SK-N-SH (cell line): ENCODE results near the gene SLC27A3. TPM values are rescaled to one million over a fixed set of nuclear protein-coding genes. Genes with fewer than 3 reads are reported as not detected.
A peak's percentile ranks its signal among the peaks of the same experiment; 100 is the strongest.

Experiments
- CTCF ChIA-PET: fragments of 300-600, 350-600 bp; formaldehyde crosslinking; extraction: SDS; loops from one replicate; lab custom pipeline; 2021; lab: Yijun Ruan, JAX
- POLR2A ChIA-PET: fragments of 350-600 bp; sonication (Branson Sonifier 250); formaldehyde crosslinking; extraction: SDS; loops from one replicate; lab custom pipeline; 2020; ENCODE audit warnings: antibody characterized with exemption, inconsistent platforms; lab: Yijun Ruan, JAX
- DNase-seq: peaks from one replicate; pipeline ENCODE4 v3.0.0; 2012
- H2AFZ ChIP-seq: fragments of 200-600 bp; sonication (generic); 2 replicates; pipeline ENCODE4 v1.8.1; 2016; ENCODE audit warnings: antibody characterized with exemption, mild to moderate bottlenecking, low read depth
- H3F3A ChIP-seq: fragments of 200-600 bp; sonication (generic); replicated peaks from 2 replicates; pipeline ENCODE3; 2016; ENCODE audit warnings: antibody characterized with exemption, mild to moderate bottlenecking; ENCODE audit not compliant: insufficient read depth
- H3K27ac ChIP-seq, 2 experiments: fragments of 200-500 bp in 1 of 2; fragments of 200-600 bp in 1 of 2; sonication (Bioruptor generic) in 1 of 2; sonication (generic), shearing (Covaris generic) in 1 of 2; 2 replicates each; pipeline versions ENCODE4 v1.5.1 to v1.6.1; 2014 to 2016; ENCODE audit warnings: low read depth in 2 of 2, inconsistent platforms in 1 of 2, low read length in 1 of 2, mild to moderate bottlenecking in 1 of 2, mixed read lengths in 1 of 2
- H3K27me3 ChIP-seq: fragments of 200-600 bp; sonication (generic), shearing (Covaris generic); 2 replicates; pipeline ENCODE4 v1.6.1; 2016; ENCODE audit warnings: mixed run types; ENCODE audit not compliant: insufficient read depth
- H3K36me3 ChIP-seq, 2 experiments: fragments of 200-500 bp in 1 of 2; fragments of 200-600 bp in 1 of 2; sonication (Bioruptor generic) in 1 of 2; sonication (generic) in 1 of 2; replicated peaks in 1 of 2; 2 replicates each; pipeline versions ENCODE3 to v1.5.1; 2014 to 2016; ENCODE audit warnings: low read length in 1 of 2, mild to moderate bottlenecking in 1 of 2; ENCODE audit not compliant: insufficient read depth in 2 of 2, control insufficient read depth in 1 of 2
- H3K4me1 ChIP-seq, 2 experiments: fragments of 200-500 bp in 1 of 2; fragments of 200-600 bp in 1 of 2; sonication (Bioruptor generic) in 1 of 2; sonication (generic), shearing (Covaris generic) in 1 of 2; 2 replicates each; pipeline versions ENCODE4 v1.5.1 to v1.6.1; 2014 to 2016; ENCODE audit warnings: low read depth in 1 of 2, low read length in 1 of 2, mixed run types in 1 of 2; ENCODE audit not compliant: insufficient read depth in 2 of 2, control insufficient read depth in 1 of 2
- H3K4me2 ChIP-seq: fragments of 200-600 bp; sonication (generic), shearing (Covaris generic); 2 replicates; pipeline ENCODE4 v1.6.1; 2017; ENCODE audit warnings: mixed run types
- H3K4me3 ChIP-seq, 2 experiments: fragments of 200-500 bp in 1 of 2; fragments of 200-600 bp in 1 of 2; sonication (Bioruptor generic) in 1 of 2; sonication (generic), shearing (Covaris generic) in 1 of 2; 2 replicates each; pipeline versions ENCODE4 v1.5.1 to v1.8.1; 2014 to 2016; ENCODE audit warnings: low read depth in 2 of 2, inconsistent platforms in 1 of 2, low read length in 1 of 2, mild to moderate bottlenecking in 1 of 2, mixed read lengths in 1 of 2, moderate library complexity in 1 of 2
- H3K79me2 ChIP-seq: fragments of 200-600 bp; sonication (generic); 2 replicates; pipeline ENCODE4 v1.8.1; 2017; ENCODE audit warnings: mild to moderate bottlenecking; ENCODE audit not compliant: insufficient read depth
- H3K9ac ChIP-seq: fragments of 200-600 bp; sonication (generic); 2 replicates; pipeline ENCODE4 v1.6.1; 2017; ENCODE audit warnings: mixed run types
- H3K9me2 ChIP-seq: fragments of 200-600 bp; sonication (generic); 2 replicates; pipeline ENCODE4 v1.6.1; 2017; ENCODE audit warnings: mixed run types
- H3K9me3 ChIP-seq: fragments of 200-600 bp; sonication (generic); 2 replicates; pipeline ENCODE4 v1.6.1; 2017; ENCODE audit warnings: mixed run types, mild to moderate bottlenecking, moderate library complexity
- H4K20me1 ChIP-seq: fragments of 200-600 bp; sonication (generic); 2 replicates; pipeline ENCODE4 v1.6.1; 2017; ENCODE audit warnings: mild to moderate bottlenecking, mixed run types; ENCODE audit not compliant: insufficient read depth
- CHD2 ChIP-seq: fragments of 150-350 bp; IDR thresholded peaks from 2 replicates; pipeline ENCODE4 v1.6.1; 2018; ENCODE audit warnings: low read length; ENCODE audit not compliant: partially characterized antibody
- EP300 ChIP-seq, 2 experiments: IDR thresholded peaks; 2 replicates each; pipeline versions ENCODE4 v1.4.0 to v1.6.1; 2012; ENCODE audit warnings: borderline replicate concordance in 1 of 2, low read depth in 1 of 2, low read length in 1 of 2
- FOXJ3 ChIP-seq: sonication (generic); formaldehyde crosslinking; IDR thresholded peaks from 2 replicates; pipeline ENCODE4 v1.5.1; 2020; ENCODE audit warnings: mild to moderate bottlenecking, missing genetic modification reagents
- GABPA ChIP-seq: IDR thresholded peaks from 2 replicates; pipeline ENCODE4 v1.4.0; 2012; ENCODE audit warnings: low read depth, mild to moderate bottlenecking
- JUND ChIP-seq: IDR thresholded peaks from 2 replicates; pipeline ENCODE4 v1.4.0; 2012
- MXI1 ChIP-seq: IDR thresholded peaks from 2 replicates; pipeline ENCODE4 v1.6.1; 2012; ENCODE audit warnings: mild to moderate bottlenecking, low read depth, low read length, improper control_type of control experiment
- NRF1 ChIP-seq: IDR thresholded peaks from 2 replicates; pipeline ENCODE4 v1.6.1; 2012; ENCODE audit warnings: low read depth, mild to moderate bottlenecking, low read length
- RAD21 ChIP-seq: IDR thresholded peaks from 2 replicates; pipeline ENCODE4 v1.6.1; 2012; ENCODE audit warnings: mild to moderate bottlenecking, low read length
- RFX5 ChIP-seq: IDR thresholded peaks from 2 replicates; pipeline ENCODE4 v1.6.1; 2012; ENCODE audit warnings: mild to moderate bottlenecking, improper control_type of control experiment, low read length
- RXRA ChIP-seq: IDR thresholded peaks from 2 replicates; pipeline ENCODE4 v1.4.0; 2012; ENCODE audit warnings: low read depth, mild to moderate bottlenecking, borderline replicate concordance
- SIN3A ChIP-seq: IDR thresholded peaks from 2 replicates; pipeline ENCODE4 v1.6.1; 2012; ENCODE audit warnings: low read depth, mild to moderate bottlenecking, low read length, moderate library complexity, borderline replicate concordance
- SMC3 ChIP-seq: IDR thresholded peaks from 2 replicates; pipeline ENCODE4 v1.6.1; 2012; ENCODE audit warnings: low read depth, low read length, improper control_type of control experiment
- TAF1 ChIP-seq: IDR thresholded peaks from 2 replicates; pipeline ENCODE4 v1.6.1; 2012; ENCODE audit warnings: low read depth, mild to moderate bottlenecking, low read length, moderate library complexity, borderline replicate concordance
- WGBS: methylation state at CpG from one replicate; pipeline ENCODE4 v1.1.6; 2017; ENCODE audit warnings: low lambda C conversion rate; 5-methylcytosine and 5-hydroxymethylcytosine counted together
- polyA plus RNA-seq, 3 experiments: library from polyadenylated mRNA; depleted of rRNA; stranded (reverse); fragments of >200 nt; gene quantifications; 2 replicates each; pipeline ENCODE4 v1.2.3, GENCODE V29; 2012
- TF ChIP-seq, protein P1 (sequence below): IDR thresholded peaks from 2 replicates; pipeline ENCODE4; 2012
- TF ChIP-seq, protein P2 (sequence below): fragments of 150-350 bp; IDR thresholded peaks from 2 replicates; pipeline ENCODE4 v1.6.1; 2016; ENCODE audit warnings: mild to moderate bottlenecking, low read depth, low read length
- TF ChIP-seq, protein P3 (sequence below): IDR thresholded peaks from 2 replicates; pipeline ENCODE4 v1.4.0; 2012; ENCODE audit warnings: low read depth
- TF ChIP-seq, protein P4 (sequence below): fragments of 150-350 bp; IDR thresholded peaks from 2 replicates; pipeline ENCODE4 v1.6.1; 2017; ENCODE audit warnings: antibody characterized with exemption, low read length, low read depth, borderline replicate concordance
- TF ChIP-seq, protein P5 (sequence below): fragments of 200-600 bp; sonication (generic); IDR thresholded peaks from 2 replicates; pipeline ENCODE4 v1.6.1; 2017; ENCODE audit warnings: antibody characterized with exemption, mild to moderate bottlenecking, moderate library complexity

SLC27A3 gene
- polyA plus RNA-seq, 1 of the 3 experiments (the other 2 are of a cell fraction) = 9.0 TPM

DNA sequence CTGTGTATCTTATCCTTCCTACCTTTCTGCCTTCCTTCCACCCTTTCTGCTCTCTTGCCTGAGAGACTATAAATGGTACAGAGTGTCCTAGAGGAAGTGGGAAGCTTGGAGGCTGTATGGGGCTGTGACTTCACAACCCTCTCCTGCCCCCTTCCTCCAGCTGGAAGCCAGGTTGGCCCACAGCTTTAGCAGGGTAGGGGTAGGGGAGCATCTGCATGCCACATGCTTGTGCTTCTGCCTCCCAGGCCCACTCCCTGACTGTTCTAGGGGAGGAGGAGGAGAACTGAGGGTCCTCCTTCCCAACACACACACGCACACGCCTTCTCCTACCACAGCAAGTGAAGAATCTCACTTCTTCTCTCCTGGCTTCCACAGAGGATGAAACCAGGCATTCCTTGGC is 3.9 kb upstream of the SLC27A3 start:
- Histone ChIP-seq H3K4me3 (no peak overlapping the region), H3K27ac (no peak overlapping the region), H3K9ac (no peak overlapping the region), H3K9me2 (no peaks in the 10 kb centered on the region), H3K4me2 (no peak overlapping the region), H4K20me1 (no peaks in the 10 kb centered on the region), H2AFZ (no peak overlapping the region), H3K36me3 (peaks cover 4 to 66% of the 10 kb centered on the region in 2 experiments), H3F3A (peaks cover 8% of the 10 kb centered on the region), H3K27me3 (no peaks in the 10 kb centered on the region), H3K79me2 (no peaks in the 10 kb centered on the region), H3K9me3 (no peaks in the 10 kb centered on the region), H3K4me1 (peaks cover 0 to 9% of the 10 kb centered on the region in 2 experiments; a peak in 1 of 4 replicates)
- POLR2A ChIA-PET = no interaction called here
- DNase-seq = no peak
- WGBS = 92% methylated on average over 2 of the region's 2 CpGs
- CTCF ChIA-PET = interaction anchor here (0.6 to 6.8 kb wide), 13 partner anchors 10 to 260 kb away, joined by 3 to 60 read pairs (median 3); partner anchors contain the start of genes NPR1 and RAB13
- TF ChIP-seq, protein P1, sequence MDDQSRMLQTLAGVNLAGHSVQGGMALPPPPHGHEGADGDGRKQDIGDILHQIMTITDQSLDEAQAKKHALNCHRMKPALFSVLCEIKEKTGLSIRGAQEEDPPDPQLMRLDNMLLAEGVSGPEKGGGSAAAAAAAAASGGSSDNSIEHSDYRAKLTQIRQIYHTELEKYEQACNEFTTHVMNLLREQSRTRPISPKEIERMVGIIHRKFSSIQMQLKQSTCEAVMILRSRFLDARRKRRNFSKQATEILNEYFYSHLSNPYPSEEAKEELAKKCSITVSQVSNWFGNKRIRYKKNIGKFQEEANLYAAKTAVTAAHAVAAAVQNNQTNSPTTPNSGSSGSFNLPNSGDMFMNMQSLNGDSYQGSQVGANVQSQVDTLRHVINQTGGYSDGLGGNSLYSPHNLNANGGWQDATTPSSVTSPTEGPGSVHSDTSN = no peak
- TF ChIP-seq GABPA (no peak), JUND (no peak), SIN3A (no peak), CHD2 (no peak), TAF1 (no peak), FOXJ3 (CRISPR knock-in tag) (no peak), RFX5 (no peak), EP300 (IDR thresholded peaks at IDR 0.05; ENCODE audit: borderline replicate concordance in 1 of 2, low read depth in 1 of 2, low read length in 1 of 2) (no peak), RXRA (no peak), RAD21 (no peak), NRF1 (no peak)
- TF ChIP-seq, protein P2, sequence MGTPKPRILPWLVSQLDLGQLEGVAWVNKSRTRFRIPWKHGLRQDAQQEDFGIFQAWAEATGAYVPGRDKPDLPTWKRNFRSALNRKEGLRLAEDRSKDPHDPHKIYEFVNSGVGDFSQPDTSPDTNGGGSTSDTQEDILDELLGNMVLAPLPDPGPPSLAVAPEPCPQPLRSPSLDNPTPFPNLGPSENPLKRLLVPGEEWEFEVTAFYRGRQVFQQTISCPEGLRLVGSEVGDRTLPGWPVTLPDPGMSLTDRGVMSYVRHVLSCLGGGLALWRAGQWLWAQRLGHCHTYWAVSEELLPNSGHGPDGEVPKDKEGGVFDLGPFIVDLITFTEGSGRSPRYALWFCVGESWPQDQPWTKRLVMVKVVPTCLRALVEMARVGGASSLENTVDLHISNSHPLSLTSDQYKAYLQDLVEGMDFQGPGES = no peak

DNA sequence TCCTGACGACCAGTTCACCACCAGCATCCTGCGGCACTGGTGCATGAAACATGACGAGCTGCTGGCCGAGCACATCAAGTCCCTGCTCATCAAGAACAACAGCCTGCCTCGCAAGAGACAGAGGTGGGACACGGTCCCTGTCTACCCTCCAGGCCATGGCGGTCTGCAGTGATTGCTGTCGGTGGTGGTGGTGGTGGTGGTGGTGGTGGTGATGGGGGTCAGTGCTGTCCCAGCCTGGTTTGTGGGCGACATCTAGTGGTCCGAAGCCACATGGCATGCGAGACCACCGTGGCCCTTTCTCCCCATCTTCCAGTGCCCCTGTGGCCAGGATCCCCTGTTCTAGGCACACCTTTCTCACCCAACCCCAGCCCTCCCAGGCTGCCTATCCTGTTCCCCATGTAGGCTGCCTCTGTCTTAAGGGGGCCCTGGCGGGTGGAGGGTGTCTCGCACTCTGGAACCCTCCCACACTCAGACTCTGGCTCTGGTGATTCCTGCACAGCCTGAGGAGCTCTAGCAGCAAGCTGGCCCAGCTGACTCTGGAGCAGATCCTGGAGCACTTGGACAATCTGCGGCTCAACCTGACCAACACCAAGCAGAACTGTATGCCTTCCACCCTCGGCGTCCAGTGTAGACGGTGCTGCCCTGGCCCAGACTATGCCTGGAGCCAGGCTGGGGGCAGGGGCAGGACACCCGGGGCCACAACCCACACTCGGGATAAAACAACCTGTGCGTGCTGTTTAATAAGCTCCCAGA is 3.2 kb upstream of the SLC27A3 start:
- peaks cover 0 to 13% of the 10 kb centered on the region in 2 experiments; a peak in 1 of 4 replicates for H3K4me1 ChIP-seq
- no peak overlapping the region for H3K27ac ChIP-seq
- H3K9ac ChIP-seq = no peak overlapping the region
- H3K4me2 ChIP-seq = no peak overlapping the region
- H3F3A ChIP-seq = peaks cover 8% of the 10 kb centered on the region
- peak; percentile 80 for DNase-seq
- TF ChIP-seq, protein P3, sequence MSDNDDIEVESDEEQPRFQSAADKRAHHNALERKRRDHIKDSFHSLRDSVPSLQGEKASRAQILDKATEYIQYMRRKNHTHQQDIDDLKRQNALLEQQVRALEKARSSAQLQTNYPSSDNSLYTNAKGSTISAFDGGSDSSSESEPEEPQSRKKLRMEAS = no peak
- TF ChIP-seq, protein P4, sequence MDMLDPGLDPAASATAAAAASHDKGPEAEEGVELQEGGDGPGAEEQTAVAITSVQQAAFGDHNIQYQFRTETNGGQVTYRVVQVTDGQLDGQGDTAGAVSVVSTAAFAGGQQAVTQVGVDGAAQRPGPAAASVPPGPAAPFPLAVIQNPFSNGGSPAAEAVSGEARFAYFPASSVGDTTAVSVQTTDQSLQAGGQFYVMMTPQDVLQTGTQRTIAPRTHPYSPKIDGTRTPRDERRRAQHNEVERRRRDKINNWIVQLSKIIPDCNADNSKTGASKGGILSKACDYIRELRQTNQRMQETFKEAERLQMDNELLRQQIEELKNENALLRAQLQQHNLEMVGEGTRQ = no peak
- TF ChIP-seq SMC3 (peak; percentile 39; the same call in 1 of the 2 replicates), MXI1 (no peak), NRF1 (no peak), CHD2 (no peak), RAD21 (peak; percentile 71)
- TF ChIP-seq, protein P5, sequence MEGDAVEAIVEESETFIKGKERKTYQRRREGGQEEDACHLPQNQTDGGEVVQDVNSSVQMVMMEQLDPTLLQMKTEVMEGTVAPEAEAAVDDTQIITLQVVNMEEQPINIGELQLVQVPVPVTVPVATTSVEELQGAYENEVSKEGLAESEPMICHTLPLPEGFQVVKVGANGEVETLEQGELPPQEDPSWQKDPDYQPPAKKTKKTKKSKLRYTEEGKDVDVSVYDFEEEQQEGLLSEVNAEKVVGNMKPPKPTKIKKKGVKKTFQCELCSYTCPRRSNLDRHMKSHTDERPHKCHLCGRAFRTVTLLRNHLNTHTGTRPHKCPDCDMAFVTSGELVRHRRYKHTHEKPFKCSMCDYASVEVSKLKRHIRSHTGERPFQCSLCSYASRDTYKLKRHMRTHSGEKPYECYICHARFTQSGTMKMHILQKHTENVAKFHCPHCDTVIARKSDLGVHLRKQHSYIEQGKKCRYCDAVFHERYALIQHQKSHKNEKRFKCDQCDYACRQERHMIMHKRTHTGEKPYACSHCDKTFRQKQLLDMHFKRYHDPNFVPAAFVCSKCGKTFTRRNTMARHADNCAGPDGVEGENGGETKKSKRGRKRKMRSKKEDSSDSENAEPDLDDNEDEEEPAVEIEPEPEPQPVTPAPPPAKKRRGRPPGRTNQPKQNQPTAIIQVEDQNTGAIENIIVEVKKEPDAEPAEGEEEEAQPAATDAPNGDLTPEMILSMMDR = peak; percentile 47
- no peaks in the 10 kb centered on the region for H3K9me3 ChIP-seq
- no peaks in the 10 kb centered on the region for H3K79me2 ChIP-seq
- H3K36me3 ChIP-seq = peaks cover 4 to 66% of the 10 kb centered on the region in 2 experiments
- ChIA-PET POLR2A (no interaction called here), CTCF (interaction anchor here (0.6 to 6.8 kb wide), 21 partner anchors 8 to 261 kb away, joined by 3 to 60 read pairs (median 3); partner anchors contain the start of genes ILF2, NPR1 and RAB13)
- WGBS = 69% methylated on average over 6 of the region's 21 CpGs
- no peaks in the 10 kb centered on the region for H3K27me3 ChIP-seq
- H3K9me2 ChIP-seq = no peaks in the 10 kb centered on the region
- H4K20me1 ChIP-seq = no peaks in the 10 kb centered on the region
- H2AFZ ChIP-seq = no peak overlapping the region
- no peak overlapping the region for H3K4me3 ChIP-seq
